ENCODE measurements around the gene SLC22A5. TPM values are rescaled to one million over a fixed set of nuclear protein-coding genes. Genes with fewer than 3 reads are reported as not detected.

Gene SLC22A5
- total RNA-seq, 2 experiments from 2014 or later = 5.2 to 5.7 TPM

GRCh38 chr5:132417889-132418485, 48.5 kb downstream of the SLC22A5 start:
- ChIA-PET POLR2A (no interaction called here), CTCF (interaction anchor here (0.9 to 3.3 kb wide), 6 partner anchors 31 to 83 kb away, joined by 4 to 11 read pairs (median 6); partner anchors contain the start of gene IRF1)

- ChIA-PET CTCF (interaction anchor here (0.8 to 3.3 kb wide), 7 partner anchors 38 to 82 kb away, joined by 3 to 11 read pairs (median 5); partner anchors contain the start of gene IRF1), POLR2A (no interaction called here)
Measured at GRCh38 chr5:132418881-132419280, 49.4 kb downstream of the SLC22A5 start.

- POLR2A ChIA-PET = interaction anchor here (1.3 to 1.6 kb wide), 6 partner anchors 8 to 76 kb away, joined by 3 to 15 read pairs (median 8); partner anchors contain the start of gene IRF1
- CTCF ChIA-PET = interaction anchor here (0.7 to 3.3 kb wide), 23 partner anchors 9 to 81 kb away, joined by 3 to 14 read pairs (median 5); partner anchors contain the start of gene IRF1
Measured at GRCh38 chr5:132419502-132420468, 50.3 kb downstream of the SLC22A5 start.

GRCh38 chr5:132420706-132421272, 51.3 kb downstream of the SLC22A5 start:
- ChIA-PET CTCF (interaction anchor here (0.7 to 1.7 kb wide), 18 partner anchors 10 to 80 kb away, joined by 3 to 14 read pairs (median 6); partner anchors contain the start of gene IRF1), POLR2A (interaction anchor here (0.9 to 1.6 kb wide), 7 partner anchors 9 to 75 kb away, joined by 3 to 15 read pairs (median 6); partner anchors contain the start of gene IRF1)

- CTCF ChIA-PET = interaction anchor here (1.1 to 5.6 kb wide), 3 partner anchors 10 to 67 kb away, joined by 3 to 23 read pairs (median 13); no protein-coding TSS in a partner anchor
- POLR2A ChIA-PET = interaction anchor here (0.7 to 7.2 kb wide), 3 partner anchors 16 to 69 kb away, joined by 4 to 111 read pairs (median 15); partner anchors contain the start of gene IRF1
Measured at GRCh38 chr5:132421462-132421861, 52.0 kb downstream of the SLC22A5 start.

GRCh38 chr5:132422720-132423437, 53.4 kb downstream of the SLC22A5 start:
- ChIA-PET POLR2A (interaction anchor here (1.2 to 7.2 kb wide), 3 partner anchors 12 to 67 kb away, joined by 3 to 111 read pairs (median 15); partner anchors contain the start of gene IRF1), CTCF (interaction anchor here (0.9 to 7.7 kb wide), 6 partner anchors 9 to 78 kb away, joined by 3 to 64 read pairs (median 5); partner anchors contain the start of gene IRF1)

- CTCF ChIA-PET = interaction anchor here (0.6 to 7.7 kb wide), 10 partner anchors 9 to 78 kb away, joined by 3 to 64 read pairs (median 4); partner anchors contain the start of gene IRF1
- POLR2A ChIA-PET = interaction anchor here (0.6 to 7.2 kb wide), 4 partner anchors 12 to 66 kb away, joined by 3 to 111 read pairs (median 10); partner anchors contain the start of gene IRF1
Measured at GRCh38 chr5:132423438-132423898, 54.0 kb downstream of the SLC22A5 start.

- ChIA-PET POLR2A (interaction anchor here (3.1 to 7.2 kb wide), 5 partner anchors 13 to 72 kb away, joined by 15 to 111 read pairs (median 23); partner anchors contain the start of gene IRF1), CTCF (interaction anchor here (0.9 to 7.7 kb wide), 11 partner anchors 13 to 77 kb away, joined by 3 to 64 read pairs (median 6); partner anchors contain the start of gene IRF1)
Measured at GRCh38 chr5:132424167-132424880, 54.8 kb downstream of the SLC22A5 start.

GRCh38 chr5:132425009-132425937, 55.8 kb downstream of the SLC22A5 start:
- POLR2A ChIA-PET = interaction anchor here (0.7 to 7.2 kb wide), 12 partner anchors 11 to 76 kb away, joined by 3 to 111 read pairs (median 15); partner anchors contain the start of gene IRF1

GRCh38 chr5:132425975-132426524, 56.5 kb downstream of the SLC22A5 start:
- CTCF ChIA-PET = interaction anchor here (0.8 to 7.7 kb wide), 19 partner anchors 11 to 75 kb away, joined by 3 to 64 read pairs (median 6); partner anchors contain the start of gene IRF1
- POLR2A ChIA-PET = interaction anchor here (0.7 to 7.2 kb wide), 15 partner anchors 12 to 76 kb away, joined by 3 to 111 read pairs (median 9); partner anchors contain the start of gene IRF1

More at GRCh38 chr5:132425009-132425937, 55.8 kb downstream of the SLC22A5 start:
- CTCF ChIA-PET = interaction anchor here (0.8 to 7.7 kb wide), 16 partner anchors 10 to 75 kb away, joined by 3 to 64 read pairs (median 6); partner anchors contain the start of gene IRF1

- CTCF ChIA-PET = interaction anchor here (0.8 to 7.7 kb wide), 15 partner anchors 11 to 74 kb away, joined by 3 to 64 read pairs (median 8); partner anchors contain the start of gene IRF1
- POLR2A ChIA-PET = interaction anchor here (0.6 to 7.2 kb wide), 16 partner anchors 11 to 1052 kb away, joined by 3 to 111 read pairs (median 8); partner anchors contain the start of gene IRF1
Measured at GRCh38 chr5:132426525-132427138, 57.1 kb downstream of the SLC22A5 start.

- POLR2A ChIA-PET = interaction anchor here (0.6 to 7.2 kb wide), 13 partner anchors 10 to 1053 kb away, joined by 3 to 111 read pairs (median 7); partner anchors contain the start of gene IRF1
- CTCF ChIA-PET = interaction anchor here (0.6 to 7.7 kb wide), 15 partner anchors 11 to 71 kb away, joined by 3 to 64 read pairs (median 7); partner anchors contain the start of gene IRF1
Measured at GRCh38 chr5:132427281-132428146, 58.0 kb downstream of the SLC22A5 start.

- ChIA-PET POLR2A (interaction anchor here (0.6 to 7.2 kb wide), 7 partner anchors 10 to 62 kb away, joined by 3 to 111 read pairs (median 9); partner anchors contain the start of gene IRF1), CTCF (interaction anchor here (0.8 to 7.7 kb wide), 8 partner anchors 10 to 70 kb away, joined by 3 to 64 read pairs (median 24); partner anchors contain the start of gene IRF1)
Measured at GRCh38 chr5:132428147-132428482, 58.6 kb downstream of the SLC22A5 start.

Measured in activated CD8-positive, alpha-beta memory T cell treated with anti-CD3 and anti-CD28 coated beads for 36 hours (primary cell).